Fibroblast of skin of left quadriceps (primary cell): ENCODE data around the gene ERH.
"Not testable (repeated sequence)": the region's sequence is repeated elsewhere in the genome, so short reads cannot be mapped to it uniquely, and the experiment has no call there.

ENCODE experiments used
- DNase-seq, 2 experiments: peaks; one replicate each; pipeline ENCODE4 v3.0.0-alpha.2; 2013; ENCODE audit warnings: low read depth in 2 of 2

Gene ERH

DNA sequence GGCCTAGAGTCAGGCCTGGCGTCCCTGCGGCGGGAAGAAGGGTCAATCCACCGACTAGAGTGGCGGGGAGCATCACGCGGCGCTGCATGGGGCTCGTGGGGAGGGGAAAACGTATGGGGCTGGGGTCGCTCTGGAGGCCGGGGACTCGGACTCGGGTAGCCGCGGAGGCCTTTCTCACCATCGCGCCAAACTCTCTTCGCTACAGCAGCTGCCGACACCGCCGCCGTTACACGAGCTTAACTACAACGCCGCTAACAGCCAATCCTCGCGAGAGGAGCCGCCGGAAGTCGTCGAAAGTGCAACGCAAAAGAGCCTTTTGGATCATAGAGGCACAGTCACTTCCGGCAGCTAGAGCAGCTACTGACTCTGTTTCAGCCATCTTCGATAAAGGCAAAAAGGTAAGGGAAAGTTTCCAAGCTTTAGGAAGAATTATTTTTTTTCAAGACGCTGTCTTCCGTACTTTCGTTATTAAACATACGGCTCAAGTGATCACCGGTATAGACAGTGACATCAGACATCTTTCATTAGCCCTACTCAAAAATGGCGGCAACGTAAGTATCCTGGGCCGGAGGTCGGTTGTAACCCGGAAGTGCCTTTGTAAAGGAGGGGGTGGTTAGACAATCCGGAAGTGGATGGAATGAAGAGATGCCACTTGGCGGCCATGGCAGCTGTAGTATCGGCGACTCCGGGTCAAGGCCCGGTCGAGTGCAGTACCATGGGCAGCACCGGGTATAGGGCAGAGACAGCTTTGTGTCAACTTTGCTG, at the start of gene ERH, which contains the start of gene SLC39A9:
Gene ERH (minus strand): TSS at position 247 of the 765 bp plus-strand sequence. CDS start 66 bp downstream, at position 181.
Gene SLC39A9 (plus strand): TSS at position 640 of the 765 bp plus-strand sequence. CDS start 678 bp downstream, outside the sequence.
- peak; percentile 96 for DNase-seq

DNA sequence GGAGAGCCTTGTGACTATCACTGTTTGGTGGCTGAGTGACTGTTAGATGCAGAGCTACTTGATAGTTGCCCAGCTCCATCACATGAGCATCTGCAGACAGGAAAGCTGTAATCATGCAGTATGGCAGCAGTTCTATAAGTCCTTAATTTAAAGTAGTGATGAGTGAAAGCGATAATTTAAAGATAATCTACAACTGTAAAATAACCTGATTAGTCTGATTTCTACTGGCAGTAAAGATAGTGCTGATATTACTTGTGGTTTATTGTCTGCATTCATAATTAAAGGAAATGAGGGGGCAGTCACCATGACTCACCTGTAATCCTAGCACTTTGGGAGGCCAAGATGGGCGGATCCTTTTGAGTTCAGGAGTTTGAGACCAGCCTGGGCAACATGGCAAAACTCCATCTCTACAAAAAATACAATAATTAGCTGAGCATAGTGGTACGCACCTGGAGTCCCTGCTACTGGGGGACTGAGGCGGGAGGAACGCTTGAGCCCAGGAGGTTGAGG, 45.3 kb upstream of the ERH start:
- no peak for DNase-seq

DNA sequence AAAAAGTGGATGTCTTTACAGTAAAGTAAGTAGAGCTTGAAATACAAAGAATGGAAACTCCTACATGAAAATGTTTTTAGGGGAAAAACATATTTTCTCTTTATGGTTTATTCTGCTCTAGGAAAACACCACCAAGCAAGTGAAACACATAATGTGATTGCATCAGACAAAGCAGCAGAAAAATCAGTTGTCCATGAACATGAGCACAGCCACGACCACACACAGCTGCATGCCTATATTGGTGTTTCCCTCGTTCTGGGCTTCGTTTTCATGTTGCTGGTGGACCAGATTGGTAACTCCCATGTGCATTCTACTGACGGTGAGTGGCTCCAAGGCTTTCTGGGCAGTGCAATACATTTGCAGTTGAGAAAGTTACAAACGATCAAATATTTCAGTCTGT, 43.8 kb upstream of the ERH start:
- no peak for DNase-seq

DNA sequence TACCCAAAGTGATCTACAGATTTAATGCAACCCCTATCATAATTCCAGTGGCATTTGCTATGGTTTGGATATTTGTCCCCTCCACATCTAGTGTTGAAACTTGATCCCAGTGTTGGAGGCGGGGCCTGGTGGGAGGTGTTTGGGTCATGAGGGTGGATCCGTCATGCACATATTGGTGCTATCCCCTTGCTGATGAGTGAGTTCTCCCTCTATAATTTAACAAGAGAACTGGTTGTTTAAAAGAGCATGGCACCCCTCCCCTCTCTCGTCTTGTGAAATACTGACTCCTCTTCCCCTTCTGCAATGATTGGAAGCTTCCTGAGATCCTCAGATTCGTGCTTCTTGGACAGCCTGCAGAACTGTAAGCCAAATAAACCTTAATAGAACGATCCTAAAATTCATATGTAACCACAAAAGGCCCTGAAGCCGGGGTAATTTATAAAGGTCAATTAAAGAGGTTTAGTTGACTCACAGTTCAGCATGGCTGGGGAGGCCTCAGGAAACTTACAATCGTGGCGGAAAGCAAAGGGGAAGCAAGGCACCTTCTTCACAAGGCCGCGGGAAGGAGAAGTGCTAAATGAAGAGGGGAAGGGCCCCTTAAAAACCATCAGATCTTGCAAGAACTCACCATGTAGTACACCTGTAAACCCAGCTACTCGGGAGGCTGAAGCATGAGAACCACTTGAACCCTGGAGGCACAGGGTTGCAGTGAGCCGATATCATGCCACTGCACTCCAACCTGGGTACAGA, 41.6 kb upstream of the ERH start:
- DNase-seq = no peak

DNA sequence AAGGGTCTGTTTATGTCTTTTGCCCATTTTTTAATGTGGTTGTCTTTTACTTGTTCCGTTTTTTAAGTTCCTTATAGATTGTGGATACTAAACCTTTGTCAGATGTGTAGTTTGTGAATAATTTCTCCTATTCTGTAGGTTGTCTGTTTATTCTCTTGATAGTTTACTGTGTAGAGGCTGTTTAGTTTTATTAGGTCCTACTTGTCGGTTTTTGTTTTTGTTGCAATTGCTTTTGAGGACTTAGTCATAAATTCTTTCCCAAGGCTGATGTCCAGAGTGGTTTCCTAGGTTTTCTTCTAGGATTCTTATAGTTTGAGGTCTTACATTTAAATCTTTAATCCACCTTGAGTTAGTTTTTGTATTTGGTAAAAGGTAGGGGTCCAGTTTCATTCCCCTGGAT, 34.3 kb upstream of the ERH start:
- no peak for DNase-seq

DNA sequence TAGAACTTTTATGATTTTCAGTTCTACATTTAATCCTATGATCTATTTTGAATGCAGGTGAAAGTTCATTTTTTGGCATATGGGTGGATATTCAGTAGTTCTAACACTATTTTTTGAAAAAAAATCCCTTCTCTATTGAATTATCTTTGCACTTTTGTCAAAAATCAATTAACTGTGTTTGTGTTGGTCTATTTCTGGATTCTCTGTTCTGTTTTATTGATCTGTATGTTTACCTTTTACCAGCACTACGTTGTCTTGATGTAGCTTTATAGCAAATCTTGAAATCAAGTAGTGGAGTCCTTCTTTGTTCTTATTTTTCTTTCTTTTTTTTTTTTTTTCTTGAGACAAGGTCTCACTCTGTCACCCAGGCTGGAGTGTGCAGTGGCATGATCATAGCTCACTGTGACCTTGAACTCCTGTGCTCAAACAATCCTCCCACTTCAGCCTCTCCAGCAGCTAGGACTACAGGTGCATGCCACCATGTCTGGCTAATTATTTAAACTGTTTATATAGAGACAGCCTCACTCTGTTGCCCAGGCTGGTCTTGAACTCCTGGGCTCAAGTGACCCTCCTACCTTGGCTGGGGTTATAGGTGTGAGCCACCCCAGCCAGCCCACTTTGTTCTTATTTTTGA, 32.3 kb upstream of the ERH start:
- no peak for DNase-seq

- no peak for DNase-seq
Measured at GRCh38 chr14:69429643-69430042, 31.5 kb upstream of the ERH start.

- DNase-seq = no peak
Measured at GRCh38 chr14:69428289-69428998, 30.3 kb upstream of the ERH start.

DNA sequence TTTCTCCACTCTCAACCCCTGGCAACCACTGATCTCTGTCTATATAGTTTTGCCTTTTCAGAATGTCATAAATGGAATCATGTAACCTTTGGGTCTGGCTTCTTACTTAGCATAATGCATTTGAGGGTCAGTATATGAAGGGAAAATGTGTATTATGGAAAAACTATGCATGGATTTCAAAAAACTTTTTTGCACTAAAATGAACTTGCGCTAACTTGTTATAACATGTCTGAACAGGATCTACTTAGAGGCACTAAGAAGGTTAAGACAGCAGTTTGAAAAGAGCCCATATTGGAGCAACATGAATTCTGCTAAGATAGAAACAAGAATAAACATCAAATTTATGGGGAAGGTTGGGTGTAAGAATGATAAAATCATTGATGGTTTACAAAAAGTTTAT, 29.5 kb upstream of the ERH start:
- no peak for DNase-seq

GRCh38 chr14:69424149-69424923, 26.2 kb upstream of the ERH start:
- no peak for DNase-seq

GRCh38 chr14:69423279-69423678, 25.2 kb upstream of the ERH start:
- peak in 1 of 2 experiments; percentile 4 for DNase-seq

- not testable (repeated sequence) for DNase-seq
Measured at GRCh38 chr14:69416087-69416486, 18.0 kb upstream of the ERH start.

DNA sequence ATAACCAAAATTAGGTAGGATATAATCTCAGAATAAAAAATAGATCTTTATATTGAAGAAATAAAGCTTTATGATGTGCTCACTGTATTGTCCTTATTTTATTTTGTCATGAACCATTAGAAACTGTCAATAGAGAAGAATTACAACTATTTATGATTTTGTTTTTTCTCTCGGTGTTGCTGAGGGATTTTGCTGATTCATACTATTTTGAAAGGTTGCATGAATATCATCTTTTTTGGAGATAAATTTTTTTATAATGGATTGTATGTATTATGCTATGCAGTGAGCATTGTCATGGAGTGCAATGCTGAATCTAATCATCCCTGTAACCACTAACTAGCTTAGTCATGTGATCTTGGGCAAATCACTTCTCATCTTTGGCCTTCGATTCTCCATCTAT, 15.4 kb upstream of the ERH start:
- no peak for DNase-seq

DNA sequence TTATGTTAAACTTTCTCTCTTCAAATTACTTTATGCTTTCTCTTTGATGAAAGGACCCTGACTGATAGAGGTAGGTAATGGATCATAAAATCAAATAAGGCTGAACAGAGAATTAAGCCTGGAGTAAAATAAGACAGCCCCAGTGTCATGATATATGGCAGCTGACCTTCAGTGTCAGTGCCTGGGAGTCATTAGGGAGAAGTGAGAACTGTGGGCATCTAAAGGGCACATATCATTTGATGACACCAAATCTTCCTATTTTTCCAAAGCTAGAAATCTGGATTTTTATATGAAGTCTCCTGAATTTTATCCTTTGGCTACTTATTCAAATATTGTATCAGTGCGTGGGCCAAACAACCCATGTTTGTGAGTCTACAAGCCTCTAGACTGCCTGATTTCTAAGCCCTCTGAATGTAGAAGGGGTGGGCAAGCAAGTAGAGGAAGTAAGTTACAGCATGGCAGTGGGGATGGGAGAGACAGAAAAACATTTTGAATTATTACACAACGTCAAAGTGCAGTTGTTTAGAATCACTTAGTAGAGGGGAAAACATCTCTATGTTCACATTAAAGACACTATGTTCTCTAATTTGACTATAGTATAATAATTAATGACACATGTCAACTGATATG, 10.3 kb upstream of the ERH start:
- DNase-seq = no peak

GRCh38 chr14:69405762-69406161, 7.7 kb upstream of the ERH start:
- DNase-seq = no peak

- DNase-seq = no peak
Measured at GRCh38 chr14:69404883-69405282, 6.8 kb upstream of the ERH start.

DNA sequence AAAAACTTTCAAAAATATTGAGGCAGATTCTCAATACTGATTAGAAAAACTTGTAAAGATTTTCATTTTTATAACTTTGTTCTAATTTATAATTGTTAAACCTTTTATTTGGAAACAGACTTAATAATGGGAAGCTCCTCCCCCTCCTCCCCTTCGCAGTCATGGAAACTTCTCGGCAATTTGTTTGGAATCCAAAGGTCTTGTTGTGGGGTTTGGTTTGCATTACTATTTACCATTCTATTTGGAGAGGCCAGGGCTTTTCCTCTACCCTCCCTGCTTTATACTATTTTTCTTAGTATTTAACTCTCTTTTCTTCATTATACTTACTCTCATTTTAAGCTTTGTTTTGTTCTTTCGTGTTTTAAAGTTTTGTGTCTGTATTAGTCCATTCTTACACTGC, 6.4 kb upstream of the ERH start:
- no peak for DNase-seq

GRCh38 chr14:69401841-69402240, 3.7 kb upstream of the ERH start:
- DNase-seq = no peak

DNA sequence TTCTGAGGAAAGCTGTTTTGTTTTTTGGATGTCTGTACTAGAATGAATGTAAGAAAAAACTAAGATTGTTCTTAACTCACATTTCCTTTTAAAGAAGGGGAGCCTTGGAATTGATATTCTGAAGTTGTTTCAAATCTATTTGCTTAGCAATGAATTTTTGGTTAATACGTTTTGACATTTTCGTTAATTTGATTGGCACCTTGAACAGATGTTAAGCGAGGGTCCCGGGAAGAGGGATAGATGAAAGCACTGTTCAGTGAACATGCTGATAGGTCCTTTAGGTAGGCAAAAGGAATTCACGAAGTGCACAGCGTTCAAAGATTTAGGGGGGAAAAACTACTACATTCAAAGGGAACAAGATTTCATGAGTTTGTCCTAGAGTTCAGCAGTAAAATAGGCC, 2.1 kb upstream of the ERH start:
- no peak for DNase-seq

- DNase-seq = no peak
Measured at GRCh38 chr14:69399750-69400149, 1.7 kb upstream of the ERH start.

- no peak for DNase-seq
Measured at GRCh38 chr14:69398818-69399210, 715 bp upstream of the ERH start.
